GM23338 (cell line): ENCODE data around the gene ACTA2. TPM values are rescaled to one million over a fixed set of nuclear protein-coding genes. Genes with fewer than 3 reads are reported as not detected.

Source experiments
- ATAC-seq: fragments of 200-7000 bp; cut with Tn5 transposase; 3 replicates; pipeline ENCODE4 v1.9.1; 2020
- DNase-seq: peaks from one replicate; pipeline ENCODE4 v3.0.0-alpha.2; 2015; ENCODE audit warnings: low spot score
- H2AFZ ChIP-seq: fragments of 200-600 bp; sonication (generic); 2 replicates; pipeline ENCODE4 v1.8.0; 2016; ENCODE audit warnings: antibody characterized with exemption, mild to moderate bottlenecking, moderate library complexity
- H3F3A ChIP-seq: fragments of 200-600 bp; sonication (generic); replicated peaks from 2 replicates; pipeline ENCODE4 v1.8.0; 2017; ENCODE audit warnings: antibody characterized with exemption, mixed run types, low read depth
- H3K27ac ChIP-seq: fragments of 200-600 bp; sonication (generic); 2 replicates; pipeline ENCODE4 v1.6.1; 2016; ENCODE audit warnings: low read depth
- H3K27me3 ChIP-seq: fragments of 200-600 bp; sonication (generic); 2 replicates; pipeline ENCODE4 v1.8.0; 2016; ENCODE audit warnings: mild to moderate bottlenecking, mixed run types, moderate library complexity; ENCODE audit not compliant: insufficient read depth
- H3K36me3 ChIP-seq: fragments of 200-600 bp; sonication (generic); 2 replicates; pipeline ENCODE4 v1.8.0; 2016; ENCODE audit warnings: mild to moderate bottlenecking; ENCODE audit not compliant: insufficient read depth
- H3K4me1 ChIP-seq: fragments of 200-600 bp; sonication (generic); 2 replicates; pipeline ENCODE4 v1.8.0; 2016; ENCODE audit warnings: mild to moderate bottlenecking, moderate library complexity; ENCODE audit not compliant: insufficient read depth
- H3K4me2 ChIP-seq: fragments of 200-600 bp; sonication (generic); 2 replicates; pipeline ENCODE4 v1.7.1; 2017; ENCODE audit warnings: mixed run types
- H3K4me3 ChIP-seq: fragments of 200-600 bp; sonication (generic); 2 replicates; pipeline ENCODE4 v1.6.1; 2016; ENCODE audit warnings: mixed run types
- H3K79me2 ChIP-seq: fragments of 200-600 bp; sonication (generic); replicated peaks from 2 replicates; pipeline ENCODE4 v1.8.0; 2017; ENCODE audit warnings: mild to moderate bottlenecking; ENCODE audit not compliant: insufficient read depth
- H3K9me2 ChIP-seq: fragments of 200-600 bp; sonication (generic); 2 replicates; pipeline ENCODE4 v1.8.0; 2017; ENCODE audit not compliant: insufficient read depth
- H4K20me1 ChIP-seq: fragments of 200-600 bp; sonication (generic); replicated peaks from 2 replicates; pipeline ENCODE4 v1.8.0; 2017; ENCODE audit warnings: mild to moderate bottlenecking; ENCODE audit not compliant: insufficient read depth
- H3K27ac Mint-ChIP-seq: 2 replicates; pipeline ENCODE4 v1.8.0; 2020; ENCODE audit warnings: inconsistent platforms, mild to moderate bottlenecking, moderate library complexity, mixed read lengths
- H3K27me3 Mint-ChIP-seq: 3 replicates; pipeline ENCODE4 v1.8.0; 2022; ENCODE audit warnings: low read depth, mild to moderate bottlenecking, moderate library complexity, mixed read lengths, inconsistent platforms; ENCODE audit not compliant: insufficient read depth, poor library complexity
- H3K36me3 Mint-ChIP-seq: 3 replicates; pipeline ENCODE4 v1.8.0; 2021; ENCODE audit warnings: low read depth, mild to moderate bottlenecking, inconsistent platforms, moderate library complexity, mixed read lengths
- H3K4me1 Mint-ChIP-seq: 3 replicates; pipeline ENCODE4 v1.8.0; 2020; ENCODE audit warnings: mild to moderate bottlenecking, inconsistent platforms, mixed read lengths
- H3K4me3 Mint-ChIP-seq: 3 replicates; pipeline ENCODE4 v1.8.0; 2021; ENCODE audit warnings: moderate library complexity, mild to moderate bottlenecking, inconsistent platforms, mixed read lengths
- H3K9me3 Mint-ChIP-seq: 3 replicates; pipeline ENCODE4 v1.8.0; 2020; ENCODE audit warnings: moderate library complexity, mild to moderate bottlenecking, inconsistent platforms, mixed read lengths
- CREB1 ChIP-seq: fragments of 250-450 bp; sonication (Bioruptor Pico); IDR thresholded peaks from 2 replicates; pipeline ENCODE4 v1.5.0; 2020; ENCODE audit warnings: low read depth, mild to moderate bottlenecking, moderate library complexity
- CTCF ChIP-seq, 2 experiments: fragments of 200-600 bp in 1 of 2; sonication (generic) in 1 of 2; conservative IDR thresholded peaks; 2 replicates each; pipeline versions ENCODE4 v1.5.1 to v1.6.1; 2016 to 2017; ENCODE audit warnings: antibody characterized with exemption in 2 of 2, low read depth in 2 of 2, mild to moderate bottlenecking in 2 of 2, moderate library complexity in 1 of 2
- ETS1 ChIP-seq: IDR thresholded peaks from 2 replicates; pipeline ENCODE4 v1.6.1; 2016; ENCODE audit warnings: antibody characterized with exemption
- EZH2 ChIP-seq: fragments of 200-600 bp; sonication (generic); IDR thresholded peaks from one replicate; pipeline ENCODE4 v1.8.0; 2017; ENCODE audit warnings: antibody characterized with exemption, mild to moderate bottlenecking, low read depth; ENCODE audit not compliant: unreplicated experiment
- EZH2phosphoT487 ChIP-seq: fragments of 200-600 bp; sonication (generic); IDR thresholded peaks from one replicate; pipeline ENCODE4 v1.8.1; 2018; ENCODE audit warnings: antibody characterized with exemption; ENCODE audit not compliant: unreplicated experiment
- JUNB ChIP-seq: IDR thresholded peaks from one replicate; pipeline ENCODE4 v1.6.1; 2016; ENCODE audit warnings: antibody characterized with exemption; ENCODE audit not compliant: unreplicated experiment
- NANOG ChIP-seq: IDR thresholded peaks from 2 replicates; pipeline ENCODE4 v1.6.1; 2016; ENCODE audit warnings: antibody characterized with exemption, borderline replicate concordance
- POLR2AphosphoS5 ChIP-seq: IDR thresholded peaks from 2 replicates; pipeline ENCODE4 v1.6.1; 2016; ENCODE audit warnings: antibody characterized with exemption, low read depth
- REST ChIP-seq: IDR thresholded peaks from one replicate; pipeline ENCODE4 v1.6.1; 2018; ENCODE audit warnings: antibody characterized with exemption; ENCODE audit not compliant: unreplicated experiment
- STAT1 ChIP-seq: IDR thresholded peaks from one replicate; pipeline ENCODE4 v1.6.1; 2016; ENCODE audit warnings: antibody characterized with exemption; ENCODE audit not compliant: unreplicated experiment
- ZNF114 ChIP-seq: fragments of 250-450 bp; sonication (Bioruptor Pico); IDR thresholded peaks from 2 replicates; pipeline ENCODE4 v1.5.0; 2020; ENCODE audit warnings: mild to moderate bottlenecking, moderate library complexity
- ZNF331 ChIP-seq: fragments of 250-450 bp; sonication (Bioruptor Pico); IDR thresholded peaks from 2 replicates; pipeline ENCODE4 v1.5.0; 2020; ENCODE audit warnings: low read depth, mild to moderate bottlenecking, moderate library complexity
- ZNF462 ChIP-seq: fragments of 250-450 bp; sonication (Bioruptor Pico); IDR thresholded peaks from 2 replicates; pipeline ENCODE4 v1.5.0; 2020; ENCODE audit warnings: mild to moderate bottlenecking, moderate library complexity
- polyA plus RNA-seq: library from polyadenylated mRNA; unstranded; fragments of >200 nt; fragmentation: Nextera tagmentation; extraction: Ambion mirVana; gene quantifications from 2 replicates; pipeline ENCODE4 v1.2.1, GENCODE V29; 2016
- total RNA-seq: library from RNA; depleted of rRNA; stranded (reverse); fragments of >200 nt; shearing (Covaris generic); gene quantifications from 2 replicates; pipeline ENCODE4 v1.2.3, GENCODE V29; 2014

Gene ACTA2
- total and polyA plus RNA-seq, 2 experiments from 2014 or later, result 3.4 to 9.4 TPM

GRCh38 chr10:88971221-88972061, 18.9 kb upstream of the ACTA2 start:
- H3K9me2 ChIP-seq, result 0 out of 2 replicates have a peak, but pooled peaks cover 2% of the 10 kb centered on the region
- H3K27ac ChIP-seq, result no peak overlapping the region
- H3K4me1 ChIP-seq, result no peaks in the 10 kb centered on the region
- no peak overlapping the region for H2AFZ ChIP-seq
- DNase-seq (no peak), ATAC-seq (no peak)
- no peak overlapping the region for H3K4me3 Mint-ChIP-seq
- H3K27me3 Mint-ChIP-seq, result no peaks in the 10 kb centered on the region
- H3K27me3 ChIP-seq, result no peaks in the 10 kb centered on the region
- H3K4me2 ChIP-seq, result no peak overlapping the region
- H3K36me3 ChIP-seq, result no peaks in the 10 kb centered on the region
- H3K36me3 Mint-ChIP-seq, result no peaks in the 10 kb centered on the region
- no peaks in the 10 kb centered on the region for H3K4me1 Mint-ChIP-seq
- no peak for TF ChIP-seq STAT1
- TF ChIP-seq REST, result no peak
- no peak for TF ChIP-seq EZH2phosphoT487
- no peak for TF ChIP-seq ZNF462
- no peak for TF ChIP-seq POLR2AphosphoS5
- no peak for TF ChIP-seq CTCF (conservative IDR thresholded peaks at IDR 0.05; ENCODE audit: low read depth in 2 of 2)
- no peak for TF ChIP-seq EZH2
- no peak for TF ChIP-seq NANOG
- TF ChIP-seq JUNB, result no peak
- TF ChIP-seq ZNF331 (CRISPR knock-in tag), result no peak
- TF ChIP-seq CREB1, result no peak
- TF ChIP-seq ETS1, result no peak
- no peak for TF ChIP-seq ZNF114
- H3K27ac Mint-ChIP-seq, result no peak overlapping the region
- H3K79me2 ChIP-seq, result no peaks in the 10 kb centered on the region
- no peaks in the 10 kb centered on the region for H4K20me1 ChIP-seq
- no peaks in the 10 kb centered on the region for H3F3A ChIP-seq
- H3K9me3 Mint-ChIP-seq, result no peaks in the 10 kb centered on the region
- H3K4me3 ChIP-seq, result no peak overlapping the region
